K562 (cell line): ENCODE results near the gene INPP4B. TPM values are rescaled to one million over a fixed set of nuclear protein-coding genes. Genes with fewer than 3 reads are reported as not detected.

Experiments used
- ATAC-seq: fragments of 200-7000 bp; cut with Tn5 transposase; 3 replicates; pipeline ENCODE4 v1.9.1; 2020; ENCODE audit warnings: moderate library complexity
- BruUV-seq: library from RNA; stranded (reverse); fragments of 400-500 nt; replicated peaks from 2 replicates; lab custom pipeline; 2021; lab: Mats Ljungman, UMichigan
- CTCF ChIA-PET: fragments of 300-600 bp; formaldehyde crosslinking; extraction: SDS; loops from one replicate; lab custom pipeline; 2021; ENCODE audit warnings: low intra/inter-chr PET ratio; lab: Yijun Ruan, JAX
- POLR2A ChIA-PET: fragments of 300-600, 350-650 bp; sonication (Branson Sonifier 250); formaldehyde crosslinking; extraction: SDS; loops from one replicate; lab custom pipeline; 2021; ENCODE audit warnings: antibody characterized with exemption, inconsistent platforms; lab: Yijun Ruan, JAX
- DNase-seq, 4 experiments: peaks; one replicate each; pipeline versions ENCODE4 v3.0.0 to v3.0.0-alpha.2; 2011 to 2018; ENCODE audit warnings: low spot score in 3 of 4, mixed read lengths in 3 of 4; ENCODE audit errors: extremely low read depth in 1 of 4
- FAIRE-seq: peaks from 2 replicates; lab custom pipeline; 2011; peaks lifted over from hg19 to GRCh38; lab: Jason Lieb, UNC
- H2AFZ ChIP-seq: 2 replicates; pipeline ENCODE4 v1.6.0; 2011; ENCODE audit warnings: low read depth, low read length, control low read depth, inconsistent platforms
- H3K27ac ChIP-seq: fragments of 200-600 bp; 3 replicates; pipeline ENCODE4 v1.8.0; 2011; ENCODE audit warnings: low read depth, mild to moderate bottlenecking, control low read depth, inconsistent platforms, low read length, moderate library complexity, mixed read lengths; ENCODE audit errors: extremely low read depth
- H3K27me3 ChIP-seq, 2 experiments: fragments of 300-600 bp in 1 of 2; 2 replicates in 1 of 2; 3 replicates in 1 of 2; pipeline versions ENCODE4 v1.6.0 to v1.8.0; 2011; ENCODE audit warnings: inconsistent platforms in 2 of 2, low read length in 2 of 2, mild to moderate bottlenecking in 1 of 2, mixed read lengths in 1 of 2, moderate library complexity in 1 of 2; ENCODE audit not compliant: control insufficient read depth in 2 of 2, insufficient read depth in 2 of 2
- H3K36me3 ChIP-seq: fragments of 300-600 bp; 3 replicates; pipeline ENCODE4 v1.8.0; 2011; ENCODE audit warnings: mild to moderate bottlenecking, low read length, inconsistent platforms; ENCODE audit not compliant: control insufficient read depth, insufficient read depth
- H3K4me1 ChIP-seq, 2 experiments: fragments of 200-600 bp in 1 of 2; replicated peaks in 1 of 2; 2 replicates in 1 of 2; 3 replicates in 1 of 2; pipeline versions ENCODE4 v1.5.1 to v1.8.0; 2011; ENCODE audit warnings: inconsistent platforms in 2 of 2, low read length in 2 of 2, mild to moderate bottlenecking in 1 of 2, mixed read lengths in 1 of 2, moderate library complexity in 1 of 2; ENCODE audit not compliant: control insufficient read depth in 2 of 2, insufficient read depth in 2 of 2
- H3K4me2 ChIP-seq: 2 replicates; pipeline ENCODE4 v1.6.1; 2011; ENCODE audit warnings: low read length, control low read depth, inconsistent platforms, mixed read lengths; ENCODE audit not compliant: insufficient read depth
- H3K4me3 ChIP-seq: fragments of 200-600 bp; sonication (generic), shearing (Covaris generic); 2 replicates; pipeline ENCODE4 v1.5.1; 2016; ENCODE audit warnings: control low read depth, inconsistent platforms
- H3K79me2 ChIP-seq: fragments of 200-600 bp; 3 replicates; pipeline ENCODE4 v1.8.0; 2011; ENCODE audit warnings: low read length, inconsistent platforms; ENCODE audit not compliant: control insufficient read depth, insufficient read depth
- H3K9ac ChIP-seq, 2 experiments: 2 replicates each; pipeline versions ENCODE4 v1.6.0 to v1.6.1; 2011; ENCODE audit warnings: low read depth in 2 of 2, low read length in 2 of 2, control low read depth in 1 of 2, inconsistent platforms in 1 of 2, mild to moderate bottlenecking in 1 of 2, mixed read lengths in 1 of 2; ENCODE audit not compliant: insufficient read depth in 1 of 2
- H3K9me1 ChIP-seq: one replicate; pipeline ENCODE4 v1.6.0; 2011; ENCODE audit warnings: inconsistent platforms, mild to moderate bottlenecking, low read length, moderate library complexity; ENCODE audit not compliant: control insufficient read depth, insufficient read depth
- H3K9me3 ChIP-seq: replicated peaks from 2 replicates; pipeline ENCODE4 v1.5.1; 2011; ENCODE audit warnings: low read depth, low read length, inconsistent platforms; ENCODE audit not compliant: control insufficient read depth, insufficient read depth
- H4K20me1 ChIP-seq: replicated peaks from 2 replicates; pipeline ENCODE4 v1.6.1; 2011; ENCODE audit warnings: low read length, inconsistent platforms, mixed read lengths; ENCODE audit not compliant: control insufficient read depth, insufficient read depth
- PCBP2 ChIP-seq: fragments of 200-400 bp; formaldehyde crosslinking; IDR thresholded peaks from 2 replicates; pipeline ENCODE4 v1.6.1; 2018; ENCODE audit warnings: low read length, low read depth, mild to moderate bottlenecking, moderate library complexity; ENCODE audit not compliant: poor library complexity, severe bottlenecking
- RAD21 ChIP-seq, 2 experiments: fragments of 250-450 bp in 1 of 2; fragments of 450-650 bp in 1 of 2; sonication (Bioruptor Pico) in 1 of 2; formaldehyde crosslinking in 1 of 2; IDR thresholded peaks in 1 of 2; conservative IDR thresholded peaks in 1 of 2; 2 replicates each; pipeline versions ENCODE4 v1.4.0 to v1.8.0; 2020 to 2022; ENCODE audit warnings: mild to moderate bottlenecking in 2 of 2, moderate library complexity in 1 of 2
- WGBS: fragments of 100-300 bp; shearing (Covaris generic); methylation state at CpG from one replicate; pipeline ENCODE4 v1.1.6; 2016; ENCODE audit warnings: low coverage, mixed read lengths; ENCODE audit not compliant: insufficient coverage; ENCODE audit errors: missing lambda C conversion rate; 5-methylcytosine and 5-hydroxymethylcytosine counted together
- in situ Hi-C: fragments of 300-500 bp; cut with MboI; formaldehyde crosslinking; loops from 4 replicates; pipeline ENCODE4 v1.15.0; 2018; ENCODE audit warnings: inconsistent platforms, mixed read lengths
- intact Hi-C: fragments of 100-400 bp; cut with micrococcal nuclease; formaldehyde crosslinking; loops from 2 replicates; pipeline ENCODE4 v1.14.2; 2022
- polyA plus RNA-seq, 8 experiments: library from polyadenylated mRNA; depleted of rRNA in 4 of 8; stranded (reverse) in 5 of 8; unstranded in 3 of 8; fragments of >200 nt; fragmentation: Nextera tagmentation in 2 of 8; fragmentation: Illumina TruSeq in 1 of 8; extraction: Ambion mirVana in 2 of 8; extraction: Trizol in 1 of 8; gene quantifications; 2 replicates each; pipeline versions ENCODE4 v1.2.1 to v1.2.3, GENCODE V29; 2011 to 2014; ENCODE audit warnings: inconsistent platforms in 1 of 8, missing spikeins in 1 of 8
- total RNA-seq, 7 experiments: library from RNA; depleted of rRNA in 6 of 7; stranded (reverse); fragments of >200 nt in 6 of 7; fragmentation: Illumina TruSeq in 2 of 7; extraction: Trizol in 2 of 7; gene quantifications; 2 replicates each; pipeline versions ENCODE4 v1.2.1 to v1.2.3, GENCODE V29; 2011 to 2021; ENCODE audit warnings: low replicate concordance in 1 of 7
- TF ChIP-seq, protein P1 (sequence below), 3 experiments: IDR thresholded peaks in 2 of 3; conservative IDR thresholded peaks in 1 of 3; 2 replicates each; pipeline ENCODE4 v1.5.1; 2011 to 2012; ENCODE audit warnings: low read length in 3 of 3, mild to moderate bottlenecking in 3 of 3, control low read depth in 2 of 3, improper control_type of control experiment in 1 of 3, inconsistent platforms in 1 of 3, low read depth in 1 of 3, mixed read lengths in 1 of 3, moderate library complexity in 1 of 3; ENCODE audit not compliant: insufficient read depth in 2 of 3

The INPP4B gene
- total and polyA plus RNA-seq, 9 of the 15 experiments (the other 6 are each of a cell fraction or from before 2014, with no cell fraction given) = 0.04 to 0.11 TPM; not detected in 7

DNA sequence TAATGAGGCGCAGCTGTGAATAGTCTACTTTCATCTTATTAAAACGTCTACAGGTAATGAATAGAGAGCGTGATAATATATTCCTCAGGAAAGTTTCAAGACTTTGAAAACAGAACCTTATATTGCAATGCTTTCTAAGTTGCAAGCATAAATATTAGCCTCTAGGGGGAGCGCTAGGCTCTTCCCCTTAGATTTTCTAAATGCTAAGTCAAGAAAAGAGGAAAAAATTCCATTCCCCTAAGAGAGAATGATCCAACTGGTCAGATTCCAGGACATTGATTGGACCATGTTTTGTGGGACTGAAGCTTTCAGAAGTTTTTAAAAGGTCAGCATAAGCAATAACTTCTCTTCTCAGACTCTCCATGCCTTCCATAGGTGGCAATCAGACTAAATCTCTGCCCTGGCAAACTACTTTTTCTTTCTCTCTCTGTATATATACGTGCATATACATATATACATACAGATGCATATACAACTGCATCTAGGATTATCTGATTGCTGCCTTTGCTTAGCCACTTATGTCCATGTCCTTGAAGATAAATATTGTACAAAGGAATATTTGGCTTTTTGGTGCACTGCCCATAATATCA lies 492.9 kb downstream of the INPP4B start:
- no peak overlapping the region for H3K27ac ChIP-seq
- no peaks in the 10 kb centered on the region for H3K4me1 ChIP-seq
- TF ChIP-seq PCBP2 (no peak), RAD21 (CRISPR knock-in tag; conservative IDR thresholded peaks at IDR 0.05 in 1 of 2, IDR thresholded peaks at IDR 0.05 in 1 of 2) (peak in 1 of 2 experiments; percentile 35; a peak in 2 of 4 replicates)
- TF ChIP-seq, protein P1, sequence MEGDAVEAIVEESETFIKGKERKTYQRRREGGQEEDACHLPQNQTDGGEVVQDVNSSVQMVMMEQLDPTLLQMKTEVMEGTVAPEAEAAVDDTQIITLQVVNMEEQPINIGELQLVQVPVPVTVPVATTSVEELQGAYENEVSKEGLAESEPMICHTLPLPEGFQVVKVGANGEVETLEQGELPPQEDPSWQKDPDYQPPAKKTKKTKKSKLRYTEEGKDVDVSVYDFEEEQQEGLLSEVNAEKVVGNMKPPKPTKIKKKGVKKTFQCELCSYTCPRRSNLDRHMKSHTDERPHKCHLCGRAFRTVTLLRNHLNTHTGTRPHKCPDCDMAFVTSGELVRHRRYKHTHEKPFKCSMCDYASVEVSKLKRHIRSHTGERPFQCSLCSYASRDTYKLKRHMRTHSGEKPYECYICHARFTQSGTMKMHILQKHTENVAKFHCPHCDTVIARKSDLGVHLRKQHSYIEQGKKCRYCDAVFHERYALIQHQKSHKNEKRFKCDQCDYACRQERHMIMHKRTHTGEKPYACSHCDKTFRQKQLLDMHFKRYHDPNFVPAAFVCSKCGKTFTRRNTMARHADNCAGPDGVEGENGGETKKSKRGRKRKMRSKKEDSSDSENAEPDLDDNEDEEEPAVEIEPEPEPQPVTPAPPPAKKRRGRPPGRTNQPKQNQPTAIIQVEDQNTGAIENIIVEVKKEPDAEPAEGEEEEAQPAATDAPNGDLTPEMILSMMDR (IDR thresholded peaks at IDR 0.05 in 2 of 3, conservative IDR thresholded peaks at IDR 0.05 in 1 of 3; ENCODE audit: insufficient read depth in 2 of 3, low read depth in 1 of 3, low read length in 3 of 3) = peak; percentile 8 to 56 (median 56); a peak in 5 of 6 replicates
- no peaks in the 10 kb centered on the region for H3K36me3 ChIP-seq
- 4% methylated on average over 5 of the region's 5 CpGs for WGBS
- intact Hi-C loops = no loop called here
- H3K27me3 ChIP-seq = no peaks in the 10 kb centered on the region
- H3K9me3 ChIP-seq = no peaks in the 10 kb centered on the region
- CTCF ChIA-PET = no interaction called here
- ATAC-seq (no peak), DNase-seq (peak in 3 of 4 experiments; percentile 5 to 24 (median 10)), FAIRE-seq (no peak)
- no TSS peak for BruUV-seq
- POLR2A ChIA-PET = no interaction called here
- no peak overlapping the region for H2AFZ ChIP-seq
- no peak overlapping the region for H3K4me2 ChIP-seq
- H3K79me2 ChIP-seq = no peaks in the 10 kb centered on the region
- H3K9ac ChIP-seq = no peak overlapping the region
- in situ Hi-C loops = no loop called here
- no peaks in the 10 kb centered on the region for H4K20me1 ChIP-seq
- H3K9me1 ChIP-seq = no peaks in the 10 kb centered on the region
- H3K4me3 ChIP-seq = no peak overlapping the region
